GM20431 (cell line): ENCODE data around the gene ZNRF3.
"Not testable (repeated sequence)": the region's sequence is repeated elsewhere in the genome, so short reads cannot be mapped to it uniquely, and the experiment has no call there.

ENCODE experiments used
- in situ Hi-C: fragments of 300-500 bp; cut with MseI, MboI; formaldehyde crosslinking; loops from one replicate; pipeline ENCODE4 v1.15.0; 2020; ENCODE audit warnings: low sequenced_read_pairs; ENCODE audit not compliant: unreplicated experiment

ZNRF3 gene

DNA sequence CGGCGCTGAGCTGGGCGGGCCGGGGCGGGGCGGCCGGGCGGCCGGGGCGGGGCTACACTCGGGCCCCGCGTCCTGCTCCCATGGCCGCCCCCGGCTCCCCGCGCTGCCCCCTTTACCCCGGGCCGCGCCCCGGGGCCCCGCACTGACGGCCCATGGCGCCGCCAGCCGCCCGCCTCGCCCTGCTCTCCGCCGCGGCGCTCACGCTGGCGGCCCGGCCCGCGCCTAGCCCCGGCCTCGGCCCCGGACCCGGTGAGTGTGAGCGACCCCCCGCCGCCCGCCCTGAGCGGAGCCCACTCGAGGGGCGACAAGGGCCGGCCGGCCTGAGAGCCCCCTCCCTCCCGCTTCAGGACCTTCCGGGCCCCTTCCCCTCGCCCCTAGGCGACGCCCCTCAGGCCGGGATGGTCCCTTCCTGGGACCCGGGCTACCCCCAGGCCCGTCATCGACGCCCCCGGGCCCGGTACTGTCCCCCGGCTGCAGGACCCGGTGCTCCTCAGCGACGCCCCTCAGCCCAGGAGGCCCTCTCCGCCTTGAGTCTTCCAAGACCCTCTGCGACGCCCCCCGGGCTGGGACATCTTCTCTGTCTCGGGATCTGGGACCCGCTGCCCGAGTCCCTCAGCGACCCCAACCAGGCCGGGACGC, 189.7 kb downstream of the ZNRF3 start, which contains the start of gene KREMEN1:
Gene KREMEN1, plus strand, starts transcription at position 57 of the 639 bp plus-strand sequence. Its CDS starts 96 bp downstream, at position 153.
- in situ Hi-C loops: no loop called here

DNA sequence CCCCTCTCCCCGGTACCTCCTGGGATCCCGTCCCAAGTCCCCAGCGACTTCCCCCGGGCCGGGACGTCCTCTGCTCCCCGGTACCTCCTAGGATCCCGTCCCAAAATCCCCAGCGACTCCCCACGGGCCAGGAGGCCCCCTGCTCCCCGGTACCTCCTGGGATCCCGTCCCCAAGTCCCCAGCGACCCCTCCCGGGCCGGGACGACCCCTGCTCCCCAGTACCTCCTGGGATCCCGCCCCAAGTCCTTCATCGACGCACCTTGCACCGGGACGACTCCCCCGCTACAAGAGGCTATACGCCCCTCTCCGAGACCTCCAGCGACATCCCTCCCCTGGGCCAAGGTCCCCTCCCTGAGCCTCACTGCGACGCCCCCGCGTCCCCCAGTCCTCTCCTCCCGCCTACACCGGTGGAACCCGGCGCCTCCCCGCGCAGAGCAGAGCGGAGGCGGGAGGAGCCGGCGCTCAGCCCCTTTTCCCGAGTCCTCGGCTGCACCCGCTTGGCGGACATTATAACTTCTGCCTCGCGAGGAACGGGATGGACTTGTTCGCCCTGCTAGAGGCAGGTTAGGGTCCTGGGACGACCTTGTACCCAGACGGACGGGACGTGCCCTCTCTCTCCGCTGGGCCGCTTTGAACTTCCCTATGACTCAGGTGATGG, 190.4 kb downstream of the ZNRF3 start:
- in situ Hi-C loops: no loop called here

DNA sequence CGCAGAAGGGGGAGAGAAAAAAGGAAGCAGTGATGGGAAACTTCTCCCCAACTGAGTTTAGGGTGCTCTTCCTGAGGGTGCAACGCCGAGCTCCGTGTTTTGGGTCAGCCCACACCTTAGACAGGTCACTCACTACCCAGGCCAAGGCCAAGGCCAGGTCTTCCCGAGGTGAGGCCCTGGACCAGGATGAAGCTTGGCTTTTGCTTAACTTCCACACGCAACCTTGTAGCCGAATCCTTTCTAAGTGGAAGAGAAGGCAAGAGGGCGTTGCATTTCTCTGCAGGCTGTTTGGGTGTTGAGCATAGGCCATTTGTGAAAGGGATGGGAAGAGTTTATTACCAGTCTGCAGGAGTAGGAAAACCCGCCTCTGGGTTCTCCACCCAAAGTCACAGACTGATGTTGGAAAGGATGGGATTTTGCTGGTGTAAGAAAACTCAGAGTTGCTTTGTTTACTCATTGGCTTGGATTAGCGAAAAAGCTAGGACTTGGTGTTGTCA, 191.0 kb downstream of the ZNRF3 start:
- in situ Hi-C loops: no loop called here

DNA sequence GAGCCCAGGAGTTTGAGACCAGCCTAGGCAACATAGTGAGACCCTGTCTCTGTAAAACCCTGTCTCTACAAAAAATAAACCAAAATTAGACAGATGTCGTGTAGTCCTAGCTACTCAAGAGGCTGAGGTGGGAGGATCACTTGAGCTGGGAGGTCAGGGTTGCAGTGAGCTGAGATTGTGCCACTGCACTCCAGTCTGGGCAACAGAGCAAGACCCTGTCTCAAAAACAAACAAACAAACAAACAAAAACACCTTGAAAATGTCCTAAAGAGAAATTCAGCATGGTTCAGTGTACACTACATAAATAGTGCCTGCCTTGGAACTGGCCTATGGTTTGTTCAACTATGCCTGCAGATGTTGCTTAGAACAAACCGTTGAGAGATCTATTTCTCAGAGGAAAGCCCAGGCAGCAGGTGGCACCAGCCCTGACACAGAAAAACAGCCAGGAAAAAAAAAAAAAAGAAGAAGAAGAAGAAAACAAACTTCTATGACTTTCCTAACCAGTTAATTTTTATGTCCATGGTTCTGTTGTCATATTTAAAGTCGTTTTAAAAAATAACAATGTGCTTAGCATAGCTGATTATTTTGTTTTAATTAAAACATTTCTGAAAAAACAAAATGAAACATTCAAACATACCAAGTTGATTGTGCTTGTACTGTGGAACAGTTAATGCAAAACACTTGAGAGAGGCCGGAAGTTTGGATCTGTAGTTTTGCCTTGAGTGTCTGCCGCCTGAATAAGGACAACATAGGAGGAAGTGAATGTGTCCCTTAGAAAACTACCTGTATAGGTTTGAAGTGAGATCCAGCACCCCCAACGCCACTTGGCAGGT, 194.9 kb downstream of the ZNRF3 start:
- in situ Hi-C loops: no loop called here

DNA sequence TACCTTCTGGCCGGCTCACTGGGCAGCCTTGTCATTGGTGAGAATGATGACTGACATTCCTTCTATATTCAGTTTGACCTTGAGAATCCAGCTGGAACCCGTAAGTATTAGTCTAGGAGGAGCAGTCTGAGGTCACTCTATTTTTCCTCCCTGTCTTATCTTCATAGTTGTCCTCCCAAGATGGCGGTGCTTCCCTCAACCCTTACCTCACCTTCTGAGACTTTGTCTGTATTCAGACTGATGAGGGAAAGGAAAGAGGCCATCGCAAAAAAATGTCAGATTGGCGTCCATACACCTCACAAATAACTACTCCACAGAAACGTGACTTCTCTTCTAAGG, 195.5 kb downstream of the ZNRF3 start:
- in situ Hi-C loops: no loop called here

DNA sequence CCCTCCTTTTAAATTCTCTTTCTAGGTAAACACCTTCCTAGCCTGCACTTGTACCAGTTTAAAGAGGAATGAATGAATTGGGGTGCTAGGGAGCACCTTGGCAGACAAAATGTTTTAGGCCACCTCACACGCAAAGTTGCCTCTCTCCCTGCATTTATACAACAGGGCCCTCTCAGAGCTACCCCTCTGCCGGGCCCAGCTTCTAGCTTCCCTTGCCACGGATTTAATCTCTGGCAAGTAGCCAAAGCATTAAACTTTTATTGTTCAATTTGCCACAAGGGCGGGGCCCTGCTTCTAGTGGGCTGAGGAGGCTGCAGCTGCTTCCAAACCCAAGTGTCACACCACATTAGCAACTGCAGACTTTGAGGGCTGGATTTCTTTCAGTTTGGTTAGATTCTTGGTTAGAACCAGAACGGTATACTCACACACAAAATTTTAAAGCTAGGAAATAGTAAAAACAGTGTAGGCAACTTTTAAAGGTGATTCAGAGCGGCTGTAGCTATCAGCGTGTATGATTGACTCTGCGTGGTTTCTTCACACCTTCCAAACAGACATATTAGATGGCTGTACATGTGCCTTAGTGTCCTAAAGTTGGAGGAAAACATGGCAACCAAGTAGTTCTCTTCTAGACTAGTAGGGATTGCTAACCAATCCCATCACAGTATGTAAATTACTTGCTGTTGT, 196.0 kb downstream of the ZNRF3 start:
- in situ Hi-C loops: no loop called here

DNA sequence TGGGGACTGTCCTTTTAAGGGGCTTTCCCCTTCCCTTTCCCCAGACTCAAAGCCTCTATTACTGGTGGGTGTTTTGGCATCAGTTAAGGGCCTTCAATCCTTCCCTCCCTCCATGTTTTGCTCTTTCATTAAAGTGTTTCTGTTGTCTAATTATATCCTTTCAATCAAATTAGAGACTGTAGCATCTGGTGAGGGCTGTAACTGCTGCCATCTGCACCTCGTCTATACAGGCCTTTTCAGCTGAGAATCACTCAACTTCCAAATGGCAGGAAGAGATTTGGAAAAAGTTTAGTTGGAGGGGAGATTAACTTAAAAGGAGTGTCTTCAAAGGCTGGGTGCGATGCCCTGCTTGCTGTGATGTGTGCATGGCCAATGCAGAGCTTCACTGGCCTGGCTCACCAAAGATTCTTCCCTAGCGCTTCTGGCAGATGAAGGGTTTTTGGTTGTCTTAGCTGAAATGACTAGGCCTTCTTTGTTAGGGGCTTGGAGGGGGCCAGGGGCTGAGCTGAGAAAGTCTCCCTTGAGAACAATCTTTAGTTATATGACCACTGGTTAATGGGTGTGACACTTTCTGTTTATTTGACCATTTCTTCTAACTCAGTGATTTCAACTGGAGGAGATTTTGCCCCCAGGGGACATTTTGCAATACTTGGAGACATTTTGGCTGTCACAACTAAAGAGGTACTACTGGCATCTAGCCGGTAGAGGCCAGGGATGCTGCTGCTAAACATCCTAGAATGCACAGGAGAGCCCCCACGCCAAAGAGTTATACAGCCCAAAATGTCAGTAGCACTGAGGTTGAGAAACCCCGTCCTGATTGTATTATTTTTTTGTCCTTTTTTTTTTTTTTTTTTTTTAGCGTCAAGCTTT, 197.0 kb downstream of the ZNRF3 start:
- in situ Hi-C loops: no loop called here

DNA sequence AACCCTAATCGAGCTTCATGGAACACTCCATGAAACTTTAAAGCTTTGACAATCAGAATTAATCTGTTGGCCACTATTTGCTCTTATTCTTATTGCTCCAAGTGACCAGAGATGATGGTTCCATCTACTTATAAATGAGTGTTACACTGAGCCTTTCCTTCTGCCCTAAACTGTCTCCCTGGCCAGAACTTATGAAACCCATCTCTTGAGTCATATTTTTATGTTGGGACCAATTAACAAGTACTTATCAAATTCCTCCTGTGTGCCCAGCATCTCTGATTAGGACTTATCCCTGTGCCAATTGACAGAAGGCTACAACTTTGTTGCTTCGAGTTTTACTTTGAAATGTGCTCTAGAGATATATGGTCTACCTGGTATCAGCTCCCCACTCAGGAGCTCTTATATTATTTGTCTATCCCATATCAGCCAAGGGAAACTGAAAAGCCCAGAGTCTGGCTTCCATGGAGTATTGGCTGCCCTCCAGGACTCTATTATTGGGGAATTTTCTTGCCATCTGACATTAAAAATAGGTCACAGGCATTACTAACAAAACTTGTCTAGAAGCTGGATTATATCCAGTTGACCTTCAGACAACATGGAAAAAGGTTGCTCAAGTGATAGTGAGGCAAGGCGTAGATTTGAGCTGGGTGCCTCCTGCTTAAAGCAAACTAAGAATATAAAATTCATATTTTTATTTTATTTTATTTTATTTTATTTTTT, 198.3 kb downstream of the ZNRF3 start:
- in situ Hi-C loops: no loop called here

DNA sequence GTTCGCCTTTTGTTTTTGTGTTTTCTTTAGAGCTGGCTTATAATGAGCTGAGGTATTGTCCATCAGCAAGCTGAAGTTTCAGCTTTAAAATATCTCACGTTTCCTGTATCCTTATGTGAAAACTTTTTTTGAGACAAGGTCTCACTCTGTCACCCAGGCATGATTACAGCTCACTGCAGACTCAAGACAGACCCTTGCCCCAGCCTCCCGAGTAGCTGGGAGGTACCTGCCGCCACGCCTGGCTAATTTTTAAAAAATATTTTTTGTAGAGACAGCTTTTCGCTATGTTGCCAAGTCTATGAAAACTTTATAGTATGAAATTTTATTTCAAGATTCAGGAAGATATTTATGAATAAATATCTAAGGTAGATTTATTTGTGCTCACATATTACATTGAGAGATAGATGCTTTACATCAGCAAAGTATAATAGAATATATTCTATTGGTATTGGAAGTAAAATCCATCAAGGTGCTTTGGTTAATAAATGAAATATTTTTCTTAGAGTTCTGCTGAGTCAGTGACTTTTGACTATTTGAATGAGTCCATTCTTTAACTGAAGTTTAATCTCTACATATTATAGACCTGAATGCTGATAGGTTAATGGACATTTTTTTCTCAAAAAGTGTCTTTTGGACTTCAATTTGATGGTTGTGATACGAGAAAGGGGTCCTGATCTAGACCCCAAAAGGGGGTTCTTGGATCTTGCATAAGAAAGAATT, 199.6 kb downstream of the ZNRF3 start:
- in situ Hi-C loops: no loop called here

DNA sequence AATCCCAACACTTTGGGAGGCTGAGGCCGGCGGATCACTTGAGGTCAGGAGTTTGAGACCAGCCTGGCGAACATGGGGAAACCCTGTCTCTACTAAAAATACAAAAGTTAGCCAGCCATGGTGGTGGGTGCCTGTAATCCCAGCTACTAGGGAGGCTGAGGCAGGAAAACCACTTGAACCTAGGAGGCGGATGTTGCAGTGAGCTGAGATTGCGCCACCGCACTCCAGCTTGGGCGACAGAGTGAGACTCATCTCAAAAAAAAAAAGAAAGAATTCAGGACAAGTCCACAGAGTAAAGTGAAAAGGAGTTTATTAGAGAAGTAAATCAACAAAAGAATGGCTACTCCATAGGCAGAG, 200.2 kb downstream of the ZNRF3 start:
- in situ Hi-C loops: not testable (repeated sequence)

DNA sequence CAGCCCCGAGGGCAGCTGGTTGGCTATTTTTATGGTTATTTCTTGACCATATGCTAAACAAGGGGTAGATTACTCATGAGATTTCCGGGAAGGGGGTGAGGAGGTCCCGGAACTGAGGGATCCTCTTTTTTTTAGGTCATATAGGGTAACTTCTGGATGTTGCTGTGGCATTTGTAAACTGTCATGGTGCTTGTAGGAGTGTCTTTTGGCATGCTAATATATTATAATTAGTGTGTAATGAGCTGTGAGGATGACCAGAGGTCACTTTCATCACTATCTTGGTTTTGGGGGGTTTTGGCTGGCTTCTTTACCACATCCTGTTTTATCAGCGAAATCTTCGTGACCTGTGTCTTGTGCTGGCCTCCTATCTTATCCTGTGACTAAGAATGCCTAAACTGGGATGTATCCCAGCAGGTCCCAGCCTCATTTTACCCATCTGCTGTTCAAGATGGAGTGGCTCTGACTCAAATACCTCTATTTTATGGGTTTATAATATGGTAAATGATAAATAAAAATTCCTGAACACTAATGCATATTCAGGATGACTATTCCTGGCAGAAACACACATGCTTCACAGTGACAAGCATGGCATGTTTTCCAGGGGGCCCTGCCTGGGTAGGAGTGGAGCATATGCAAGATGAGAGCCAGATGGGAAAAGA, 200.7 kb downstream of the ZNRF3 start:
- in situ Hi-C loops: no loop called here

DNA sequence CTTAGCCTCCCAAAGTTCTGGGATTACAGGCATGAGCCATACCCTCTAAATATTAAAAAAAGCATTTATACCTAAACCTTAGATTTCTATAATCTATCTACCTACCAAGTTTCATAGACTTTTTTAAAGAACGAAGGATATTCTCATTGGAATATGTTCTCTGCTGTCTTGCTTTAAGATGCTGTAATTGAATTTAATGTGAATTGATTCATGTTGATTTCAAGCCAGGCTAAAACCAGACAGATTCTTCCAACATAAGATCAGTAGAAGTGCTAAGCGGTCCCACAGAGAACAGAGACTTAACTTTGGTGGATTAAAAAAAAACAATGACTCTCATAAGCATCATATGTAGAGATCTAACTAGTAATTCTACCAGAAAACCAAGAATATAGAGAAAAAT, 203.6 kb downstream of the ZNRF3 start:
- in situ Hi-C loops: no loop called here

DNA sequence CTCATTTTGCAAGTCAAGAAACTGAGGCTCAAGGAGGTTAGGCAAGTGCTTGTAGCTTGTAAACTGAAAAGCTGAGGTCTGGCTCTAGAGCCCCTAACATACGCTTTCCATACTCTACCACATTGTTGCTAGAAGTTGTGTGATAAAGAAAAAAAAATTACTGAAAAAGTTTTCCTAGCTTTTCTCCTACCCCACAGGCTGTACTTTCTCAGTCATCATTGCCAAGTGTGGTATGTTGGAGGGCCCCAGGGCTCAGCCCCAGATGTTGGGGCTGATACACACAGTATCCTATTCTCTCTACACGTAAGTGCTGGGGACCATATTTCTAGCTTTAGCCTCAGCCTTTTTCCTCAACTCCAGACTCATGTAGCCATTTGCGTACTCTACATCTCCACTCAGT, 205.4 kb downstream of the ZNRF3 start:
- in situ Hi-C loops: no loop called here

DNA sequence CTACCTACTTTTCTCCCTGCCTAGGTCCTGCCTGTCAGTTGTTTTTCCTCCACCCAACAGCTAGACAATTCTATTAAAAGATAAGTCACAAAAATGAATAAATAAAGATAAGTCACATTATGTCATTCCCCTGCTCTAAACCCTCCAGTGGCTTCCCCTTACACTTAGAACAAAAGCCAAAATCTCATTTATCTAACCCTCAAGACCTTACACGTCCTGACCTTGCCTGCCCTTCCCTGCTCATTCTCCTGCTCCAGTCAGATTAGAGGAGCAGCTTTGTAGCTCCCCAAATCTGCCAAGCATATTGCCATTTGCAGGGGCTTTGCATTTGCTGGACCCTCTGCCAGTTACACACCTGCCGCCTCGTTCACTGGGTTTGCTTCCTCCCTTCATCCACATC, 206.1 kb downstream of the ZNRF3 start:
- in situ Hi-C loops: no loop called here

DNA sequence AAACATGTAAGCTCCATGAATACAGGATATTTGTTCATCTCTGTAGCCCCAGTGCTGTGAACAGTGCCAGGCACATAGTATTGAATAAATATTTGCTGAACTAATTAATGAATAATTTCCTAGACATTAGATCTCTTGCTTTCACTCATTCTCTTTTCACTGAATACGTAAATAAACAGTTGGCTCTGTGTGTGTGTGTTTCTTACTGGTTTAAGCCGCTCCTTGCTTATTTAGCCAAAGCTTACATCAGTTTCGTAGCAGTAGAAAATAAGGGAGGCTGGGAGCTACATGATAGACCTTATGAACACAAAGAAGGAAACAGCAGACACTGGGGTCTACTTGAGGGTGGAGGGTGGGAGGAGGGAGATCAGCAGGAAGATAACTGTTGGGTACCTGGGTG, 206.7 kb downstream of the ZNRF3 start:
- in situ Hi-C loops: no loop called here

DNA sequence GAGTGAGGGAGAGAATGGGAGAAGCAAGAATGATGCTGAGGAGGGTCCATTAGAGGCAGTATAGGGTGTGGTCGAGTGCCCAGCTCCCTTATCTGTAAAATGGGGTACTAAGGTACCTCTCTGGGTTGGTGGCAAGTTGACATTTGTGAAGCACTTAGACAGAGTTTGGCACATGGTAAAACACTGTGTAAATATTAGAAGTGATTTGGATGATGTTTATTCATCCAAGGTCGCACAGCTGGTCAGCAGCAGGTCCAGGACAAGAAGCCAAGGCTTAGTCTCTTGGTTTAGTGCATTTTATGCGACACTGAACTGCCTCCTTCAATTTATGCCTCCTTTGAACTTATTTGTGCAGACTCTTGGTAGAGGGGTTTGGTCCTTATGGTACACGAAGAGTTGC, 208.9 kb downstream of the ZNRF3 start:
- in situ Hi-C loops: no loop called here

DNA sequence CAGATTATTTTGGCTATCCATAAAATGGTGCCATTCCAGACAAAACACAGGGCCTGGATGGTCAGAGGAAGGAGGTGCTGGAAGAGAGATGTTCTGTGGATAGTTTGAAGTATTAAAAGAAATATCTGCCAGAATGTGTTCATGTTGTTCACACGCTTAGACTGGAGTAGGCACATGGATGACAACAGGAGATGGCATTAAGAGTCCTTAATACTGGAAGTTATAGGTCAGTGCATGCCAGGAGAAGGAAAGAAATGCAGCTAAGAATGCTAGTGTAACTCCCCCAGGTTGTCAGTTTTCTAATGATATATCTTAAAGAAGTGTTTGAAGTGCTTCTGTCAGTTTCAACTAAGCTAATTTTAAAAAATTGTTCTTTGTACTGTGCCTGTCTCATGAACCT, 209.7 kb downstream of the ZNRF3 start:
- in situ Hi-C loops: no loop called here
